GM12801 (cell line): ENCODE measurements around the gene FBXO11.

Experiments used
- CTCF ChIP-seq: IDR thresholded peaks from one replicate; pipeline ENCODE4 v1.5.1; 2011; ENCODE audit warnings: control low read depth; ENCODE audit not compliant: insufficient read length; ENCODE audit errors: extremely low read depth

FBXO11 gene

GRCh38 chr2:47844162-47844561 is 62.1 kb downstream of the FBXO11 start:
- TF ChIP-seq CTCF, result no peak

DNA sequence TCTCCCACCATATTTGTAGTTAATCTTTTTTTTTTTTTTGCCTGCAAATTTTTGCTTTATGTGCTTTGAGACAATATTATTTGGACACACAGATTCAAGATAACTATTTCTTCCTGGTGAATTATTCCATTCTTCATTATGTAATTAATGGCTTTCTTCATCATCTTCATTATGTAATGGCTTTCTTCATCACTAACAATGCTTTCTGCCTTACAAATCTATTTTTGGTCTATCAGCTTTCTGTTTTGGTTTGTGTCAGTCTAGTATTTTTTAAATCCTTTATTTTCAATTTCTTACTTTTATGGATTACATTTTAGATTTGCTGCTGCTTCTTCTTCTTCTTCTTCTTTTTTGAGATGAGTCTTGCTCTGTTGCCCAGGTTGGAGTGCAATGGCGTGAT is 62.9 kb downstream of the FBXO11 start:
- TF ChIP-seq CTCF, result no peak

DNA sequence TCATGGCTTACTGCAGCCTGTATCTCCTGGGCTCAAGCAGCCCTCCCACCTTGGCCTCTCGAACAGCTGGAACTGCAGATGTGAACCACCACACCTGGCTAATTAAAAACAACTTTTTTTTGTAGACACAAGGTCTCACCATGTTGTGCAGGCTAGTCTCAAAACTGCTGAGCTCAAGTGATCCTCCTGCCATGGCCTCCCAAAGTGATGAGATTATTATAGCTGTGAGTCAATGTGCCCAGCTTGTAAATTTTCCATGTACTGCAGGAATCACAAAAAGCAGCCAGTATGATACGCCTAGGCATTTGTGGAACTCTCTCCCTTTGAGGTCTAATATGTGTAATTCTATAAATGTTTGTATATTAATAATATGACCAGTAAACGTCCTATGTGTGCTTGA is 63.5 kb downstream of the FBXO11 start:
- no peak for TF ChIP-seq CTCF

GRCh38 chr2:47838686-47839085 is 67.6 kb downstream of the FBXO11 start:
- TF ChIP-seq CTCF, result no peak

DNA sequence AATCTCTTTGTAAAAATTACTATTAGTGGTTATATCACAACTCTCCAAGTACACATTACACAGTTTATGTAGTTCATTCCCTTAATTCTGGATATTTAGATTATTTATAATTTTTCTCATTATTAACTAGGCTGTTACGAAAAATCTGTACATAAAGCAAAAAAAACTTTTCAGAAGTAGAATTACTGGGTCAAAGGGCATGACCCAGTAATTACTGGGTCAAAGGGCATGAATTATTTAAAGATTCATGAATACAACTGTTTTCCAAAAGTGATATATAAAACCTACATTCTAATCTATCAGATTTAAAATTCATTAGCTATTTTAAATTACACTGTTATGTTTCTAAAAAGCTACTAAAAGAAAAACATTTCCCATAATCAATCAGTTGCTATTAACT is 68.0 kb downstream of the FBXO11 start:
- TF ChIP-seq CTCF, result no peak

- TF ChIP-seq CTCF, result no peak
These were observed 72.8 kb downstream of the FBXO11 start for GRCh38 chr2:47833516-47833968.

DNA sequence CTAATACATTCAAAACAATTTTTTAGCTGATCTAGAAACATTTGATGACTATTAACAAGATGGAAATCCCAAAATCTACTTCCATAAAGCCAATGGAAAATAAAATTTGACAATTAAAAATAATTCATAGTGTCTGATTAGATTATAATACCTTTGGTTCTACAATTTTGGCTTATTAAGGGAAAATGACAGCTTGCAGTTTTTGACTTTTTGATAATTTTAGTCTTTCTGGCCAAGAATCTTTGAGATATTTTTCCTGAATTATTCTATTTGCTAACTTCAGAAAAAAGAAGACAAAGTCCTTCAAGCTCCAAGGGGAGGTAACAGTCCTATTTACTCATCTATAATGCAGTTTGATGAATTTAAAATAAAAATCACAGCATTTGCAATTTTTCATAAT is 83.8 kb downstream of the FBXO11 start:
- TF ChIP-seq CTCF, result no peak

GRCh38 chr2:47819834-47820233 is 86.5 kb downstream of the FBXO11 start:
- TF ChIP-seq CTCF, result no peak
